Measurements from ENCODE around the gene CLCN4. TPM values are rescaled to one million over a fixed set of nuclear protein-coding genes. Genes with fewer than 3 reads are reported as not detected.

Gene CLCN4
- total RNA-seq, 2 donors from 2014 or later, result 0.50 to 15.3 TPM

GRCh38 chrX:10278716-10279115 lies 121.9 kb downstream of the CLCN4 start:
- no peak for DNase-seq (ENCODE audit: low spot score)
- WGBS, result 79% methylated on average over 2 of the region's 2 CpGs
- H3K9me3 ChIP-seq, result no peaks in the 10 kb centered on the region
- H3K36me3 ChIP-seq, result no peaks in the 10 kb centered on the region
- no peak overlapping the region for H3K27ac ChIP-seq
- no peaks in the 10 kb centered on the region for H3K4me1 ChIP-seq (replicated peaks)
- no peak overlapping the region for H3K4me3 ChIP-seq
- TF ChIP-seq CTCF (IDR thresholded peaks at IDR 0.05) (no peak), POLR2AphosphoS5 (IDR thresholded peaks at IDR 0.05) (no peak), POLR2A (IDR thresholded peaks at IDR 0.05) (no peak)
- H3K27me3 ChIP-seq (replicated peaks; ENCODE audit: insufficient read depth), result no peaks in the 10 kb centered on the region
- intact Hi-C loops (cut with DNase I), result no loop called here

- no peaks in the 10 kb centered on the region for H3K9me3 ChIP-seq
- no peak for DNase-seq (ENCODE audit: low spot score)
- intact Hi-C loops (cut with DNase I), result no loop called here
- H3K27me3 ChIP-seq (replicated peaks; ENCODE audit: insufficient read depth), result no peaks in the 10 kb centered on the region
- no peaks in the 10 kb centered on the region for H3K4me1 ChIP-seq (replicated peaks)
- no peak for TF ChIP-seq POLR2A (IDR thresholded peaks at IDR 0.05)
- TF ChIP-seq CTCF (IDR thresholded peaks at IDR 0.05), result no peak
- TF ChIP-seq POLR2AphosphoS5 (IDR thresholded peaks at IDR 0.05), result no peak
- WGBS, result 61% methylated on average over 2 of the region's 2 CpGs
- H3K4me3 ChIP-seq, result no peak overlapping the region
- H3K36me3 ChIP-seq, result no peaks in the 10 kb centered on the region
- no peak overlapping the region for H3K27ac ChIP-seq
These were observed 123.3 kb downstream of the CLCN4 start for GRCh38 chrX:10280071-10280470.

DNA sequence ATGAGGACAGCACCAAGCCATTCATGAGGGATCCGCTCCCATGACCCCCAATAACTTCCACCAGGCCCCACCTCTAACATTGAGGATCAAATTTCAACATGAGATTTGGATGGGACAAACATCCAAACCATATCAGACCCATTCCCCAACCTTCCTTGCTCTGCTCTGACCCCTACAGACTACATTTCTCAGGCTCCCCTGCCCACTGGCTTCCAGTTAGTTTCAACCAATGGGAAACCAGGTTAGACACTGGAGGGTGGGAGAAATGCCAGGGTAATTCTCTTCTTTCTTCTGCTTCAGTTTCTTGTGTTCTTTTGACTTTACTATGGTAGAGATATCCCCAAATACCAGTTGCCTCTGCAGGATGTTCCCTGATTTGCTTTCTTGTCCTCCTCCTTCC lies 125.7 kb downstream of the CLCN4 start:
- Histone ChIP-seq H3K27me3 (replicated peaks; ENCODE audit: insufficient read depth) (no peaks in the 10 kb centered on the region), H3K36me3 (no peaks in the 10 kb centered on the region), H3K4me3 (no peak overlapping the region), H3K27ac (no peak overlapping the region), H3K9me3 (no peaks in the 10 kb centered on the region), H3K4me1 (replicated peaks) (no peaks in the 10 kb centered on the region)
- WGBS, result 100% methylated on average over 1 of the region's 1 CpG
- DNase-seq (ENCODE audit: low spot score), result no peak
- TF ChIP-seq POLR2AphosphoS5 (IDR thresholded peaks at IDR 0.05) (no peak), CTCF (IDR thresholded peaks at IDR 0.05) (no peak)
- intact Hi-C loops (cut with DNase I), result no loop called here

DNA sequence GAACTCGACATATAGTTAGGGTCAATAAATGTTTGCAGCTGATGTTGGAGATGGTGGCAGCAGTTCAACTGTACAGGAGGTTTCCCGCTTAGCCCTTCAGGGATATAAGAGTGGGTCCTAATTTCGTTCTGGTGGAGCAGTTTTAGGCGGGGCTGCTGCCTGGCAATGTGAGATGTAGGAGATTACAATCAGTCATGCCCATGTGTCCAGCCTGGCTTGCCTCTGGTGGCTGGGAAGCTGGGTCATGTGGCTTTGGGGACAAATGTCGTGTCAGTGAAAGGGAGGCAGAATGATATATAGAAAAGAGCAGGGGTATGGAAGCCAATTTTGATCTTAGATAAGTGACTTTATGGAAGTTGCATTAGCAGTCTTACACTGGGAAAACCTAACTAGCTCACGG lies 129.4 kb downstream of the CLCN4 start:
- WGBS, result 88% methylated on average over 6 of the region's 6 CpGs

More for the DNA sequence above, 129.4 kb downstream of the CLCN4 start:
- Histone ChIP-seq H3K27ac (no peak overlapping the region), H3K9me3 (no peaks in the 10 kb centered on the region), H3K4me3 (no peak overlapping the region), H3K36me3 (no peaks in the 10 kb centered on the region), H3K4me1 (replicated peaks) (no peaks in the 10 kb centered on the region), H3K27me3 (replicated peaks; ENCODE audit: insufficient read depth) (no peaks in the 10 kb centered on the region)
- intact Hi-C loops (cut with DNase I), result no loop called here
- TF ChIP-seq CTCF (IDR thresholded peaks at IDR 0.05) (no peak), POLR2AphosphoS5 (IDR thresholded peaks at IDR 0.05) (no peak), POLR2A (IDR thresholded peaks at IDR 0.05) (no peak)
- no peak for DNase-seq (ENCODE audit: low spot score)

Other genes with a start within 250 kb of the CLCN4 start
- under 1 TPM in 1 of 2 donors, not detected in 1; 0.36 TPM for gene CLDN34, start 189.6 kb upstream of the CLCN4 start, total RNA-seq